ENCODE data around the gene RIPPLY3.
"Not testable (repeated sequence)": the region's sequence is repeated elsewhere in the genome, so short reads cannot be mapped to it uniquely, and the experiment has no call there.

Gene RIPPLY3

DNA sequence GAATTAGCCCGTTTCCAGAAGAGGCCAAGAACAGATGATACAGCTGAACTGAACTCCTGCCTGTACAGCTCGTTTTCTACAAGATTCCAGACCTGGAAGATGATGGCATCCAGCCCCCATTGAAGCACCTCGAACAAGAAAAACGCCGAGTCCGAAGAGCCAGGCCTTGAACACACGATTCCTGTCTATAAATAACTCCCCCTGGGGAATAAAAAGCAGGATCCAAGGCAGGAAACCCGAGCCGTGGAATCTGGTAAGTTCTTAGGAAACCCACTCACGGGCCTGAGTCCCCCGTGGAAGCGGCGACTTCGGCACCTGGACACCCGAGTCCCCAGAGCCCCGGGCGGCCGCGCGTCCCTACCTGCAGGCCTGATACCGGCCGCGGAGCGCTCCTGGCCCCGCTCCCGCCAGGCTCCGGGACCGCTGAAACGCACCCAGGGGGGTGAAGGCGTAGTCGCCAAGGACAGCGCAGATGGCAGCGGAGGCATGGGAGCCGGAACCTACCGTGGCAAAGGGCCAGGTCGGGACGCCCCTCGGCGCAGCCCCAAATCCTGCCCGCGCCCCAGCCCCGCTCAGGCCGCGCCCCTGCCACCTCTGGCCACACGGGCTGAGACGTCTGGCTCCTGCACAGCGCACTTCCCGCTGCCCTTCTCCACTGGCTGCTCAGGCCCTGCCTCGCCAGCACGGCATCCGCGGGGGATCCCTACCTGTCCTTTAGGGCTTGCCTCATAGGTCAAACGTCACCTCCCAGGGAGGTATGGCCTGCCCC is 26.0 kb upstream of the RIPPLY3 start:
- no peak for DNase-seq (ENCODE audit: low read depth in 2 of 3, low spot score in 1 of 3)

DNA sequence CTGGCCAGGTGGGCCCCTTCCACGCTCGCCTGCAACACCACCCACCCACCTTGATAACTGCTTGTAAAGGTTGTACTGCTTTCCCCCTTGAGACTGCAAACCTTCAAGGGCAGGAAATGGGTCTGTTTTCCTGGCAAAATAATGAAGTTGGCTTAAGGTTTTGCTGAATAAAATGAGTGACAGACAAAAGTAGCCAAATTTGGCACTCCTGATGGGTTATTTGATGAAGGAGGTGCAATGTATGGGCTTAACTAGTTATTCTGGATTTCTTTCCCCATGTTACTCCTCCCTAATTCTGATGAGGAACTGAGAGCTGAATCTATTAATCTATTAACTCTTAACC is 25.5 kb upstream of the RIPPLY3 start:
- no peak for DNase-seq (ENCODE audit: low read depth in 2 of 3, low spot score in 1 of 3)

DNA sequence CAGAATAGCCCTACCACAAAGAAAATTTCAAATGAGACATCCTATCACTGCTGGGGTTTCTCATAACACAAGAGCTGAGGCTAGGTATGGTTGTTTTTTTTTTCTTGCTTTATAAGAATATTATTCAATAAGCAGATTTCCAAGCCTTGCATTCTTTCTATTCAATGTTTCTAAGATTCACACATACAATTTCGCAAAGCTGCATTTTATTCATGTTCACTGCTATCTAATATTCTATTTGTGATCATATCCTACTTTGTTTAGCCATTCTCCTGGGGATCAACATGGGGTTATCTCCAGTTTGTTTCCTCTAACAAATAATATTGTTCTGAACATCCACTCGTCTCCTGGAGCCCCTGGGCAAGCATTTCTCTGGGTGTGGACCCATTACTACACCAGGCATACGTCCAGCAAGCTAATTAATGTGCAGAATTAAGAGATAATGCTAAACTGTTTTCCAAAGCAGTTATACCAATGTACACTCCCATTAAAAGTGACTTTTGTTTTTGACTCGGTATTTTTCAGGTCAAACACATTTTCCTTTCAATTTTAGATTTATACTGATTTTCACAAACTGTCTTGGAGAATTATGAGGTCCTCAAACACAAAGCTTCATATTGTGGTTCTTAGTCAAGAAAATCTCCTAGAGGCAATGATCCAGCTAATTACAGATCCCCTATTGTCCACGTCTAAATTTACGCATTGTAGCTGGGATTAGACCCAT is 24.4 kb upstream of the RIPPLY3 start:
- no peak for DNase-seq (ENCODE audit: low read depth in 2 of 3, low spot score in 1 of 3)

DNA sequence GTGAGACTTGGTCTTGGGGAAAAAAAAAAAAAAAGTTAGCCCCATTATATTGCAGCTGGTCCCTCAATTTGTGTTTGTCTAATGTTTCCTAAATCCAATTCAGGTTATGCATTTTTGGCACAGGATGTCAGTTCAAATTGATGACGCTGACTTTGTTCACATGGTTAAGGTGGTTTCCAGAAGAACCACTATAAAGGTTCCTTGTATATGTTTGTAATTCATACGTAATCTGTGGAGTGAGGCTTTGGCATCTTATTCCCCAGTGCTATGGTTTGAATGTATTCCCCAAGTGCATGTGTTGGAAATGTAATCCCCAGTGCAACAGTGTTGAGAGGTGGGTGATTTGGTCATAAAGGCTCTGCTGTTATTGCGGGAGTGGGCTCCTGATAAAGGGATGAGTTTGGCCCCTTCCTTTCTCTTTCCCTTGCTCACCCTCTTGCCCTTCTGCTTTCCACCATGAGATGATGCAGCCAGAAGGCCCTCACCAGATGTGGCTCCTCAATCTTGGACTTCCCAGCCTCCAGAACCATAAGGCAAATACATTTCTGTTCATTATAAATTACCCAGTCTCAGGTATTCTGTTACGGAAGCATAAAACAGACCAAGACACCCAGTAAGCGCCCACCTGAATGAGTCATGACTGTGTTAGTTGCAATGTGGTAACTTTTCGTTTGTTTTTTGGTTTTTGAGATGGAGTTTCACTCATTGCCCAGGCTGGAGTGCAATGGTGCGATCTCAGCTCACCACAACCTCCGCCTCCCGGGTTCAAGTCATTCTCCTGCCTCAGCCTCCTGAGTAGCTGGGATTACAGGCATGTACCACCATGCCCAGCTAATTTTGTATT is 20.5 kb upstream of the RIPPLY3 start:
- DNase-seq (ENCODE audit: low read depth in 2 of 3, low spot score in 1 of 3), result no peak

DNA sequence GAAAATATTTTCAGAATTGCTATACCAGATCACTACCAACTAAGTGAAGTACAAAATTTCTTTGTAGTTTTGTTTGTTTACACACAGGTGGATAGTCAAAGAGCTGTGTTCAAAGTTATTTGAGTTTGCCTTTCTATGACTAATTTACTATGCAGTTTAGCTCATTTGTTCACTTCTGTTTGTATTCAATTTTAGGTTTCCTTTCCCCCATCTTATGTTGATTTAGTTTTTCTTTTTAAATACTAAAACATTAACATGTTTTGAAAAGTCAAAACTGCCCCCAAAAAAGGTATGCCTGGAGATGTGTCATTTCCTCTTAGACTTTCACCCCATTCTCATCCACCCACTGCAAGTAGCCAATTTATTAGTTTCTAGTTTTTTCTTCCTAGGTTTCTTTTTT is 18.7 kb upstream of the RIPPLY3 start:
- no peak for DNase-seq (ENCODE audit: low read depth in 2 of 3, low spot score in 1 of 3)

DNA sequence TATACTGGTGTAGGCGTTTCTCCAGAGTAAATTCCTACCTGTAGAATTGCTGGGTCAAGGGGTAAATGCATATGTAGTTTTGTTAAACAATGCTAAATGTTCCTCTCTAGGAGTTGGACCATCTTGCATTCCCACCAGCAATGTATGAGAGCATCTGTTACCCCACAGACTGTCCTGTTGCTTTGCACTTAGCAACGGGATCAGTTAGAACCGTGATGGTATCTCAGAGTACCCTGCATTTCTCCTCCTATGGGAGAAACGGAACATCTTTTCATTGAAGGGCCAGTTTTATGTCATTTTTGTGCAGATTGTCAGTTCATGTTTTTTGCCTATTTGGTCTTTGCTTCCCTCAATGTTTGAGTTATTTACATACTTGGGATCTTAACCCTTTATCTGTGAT is 18.0 kb upstream of the RIPPLY3 start:
- DNase-seq (ENCODE audit: low read depth in 2 of 3, low spot score in 1 of 3), result no peak

DNA sequence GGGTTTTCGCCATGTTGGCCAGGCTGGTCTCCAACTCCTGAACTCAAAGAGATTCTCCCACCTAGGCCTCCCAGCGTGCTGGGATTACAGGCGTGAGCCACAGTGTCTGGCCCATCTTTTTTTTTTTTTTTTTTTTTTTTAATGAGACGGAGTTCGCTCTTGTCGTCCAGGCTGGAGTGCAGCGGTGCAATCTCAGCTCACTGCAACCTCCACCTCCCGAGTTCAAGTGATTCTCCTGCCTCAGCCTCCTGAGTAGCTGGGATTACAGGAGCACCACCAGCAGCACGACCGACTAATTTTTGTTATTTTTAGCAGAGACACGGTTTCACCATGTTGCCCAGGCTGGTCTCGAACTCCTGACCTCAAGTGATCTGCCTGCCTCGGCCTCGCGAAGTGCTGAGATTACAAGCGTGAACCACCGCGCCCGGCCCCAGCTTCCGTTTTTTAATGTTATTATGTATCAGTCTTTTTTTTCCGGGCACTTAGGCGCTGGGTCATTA is 17.3 kb upstream of the RIPPLY3 start:
- DNase-seq (ENCODE audit: low read depth in 2 of 3, low spot score in 1 of 3), result not testable (repeated sequence)

DNA sequence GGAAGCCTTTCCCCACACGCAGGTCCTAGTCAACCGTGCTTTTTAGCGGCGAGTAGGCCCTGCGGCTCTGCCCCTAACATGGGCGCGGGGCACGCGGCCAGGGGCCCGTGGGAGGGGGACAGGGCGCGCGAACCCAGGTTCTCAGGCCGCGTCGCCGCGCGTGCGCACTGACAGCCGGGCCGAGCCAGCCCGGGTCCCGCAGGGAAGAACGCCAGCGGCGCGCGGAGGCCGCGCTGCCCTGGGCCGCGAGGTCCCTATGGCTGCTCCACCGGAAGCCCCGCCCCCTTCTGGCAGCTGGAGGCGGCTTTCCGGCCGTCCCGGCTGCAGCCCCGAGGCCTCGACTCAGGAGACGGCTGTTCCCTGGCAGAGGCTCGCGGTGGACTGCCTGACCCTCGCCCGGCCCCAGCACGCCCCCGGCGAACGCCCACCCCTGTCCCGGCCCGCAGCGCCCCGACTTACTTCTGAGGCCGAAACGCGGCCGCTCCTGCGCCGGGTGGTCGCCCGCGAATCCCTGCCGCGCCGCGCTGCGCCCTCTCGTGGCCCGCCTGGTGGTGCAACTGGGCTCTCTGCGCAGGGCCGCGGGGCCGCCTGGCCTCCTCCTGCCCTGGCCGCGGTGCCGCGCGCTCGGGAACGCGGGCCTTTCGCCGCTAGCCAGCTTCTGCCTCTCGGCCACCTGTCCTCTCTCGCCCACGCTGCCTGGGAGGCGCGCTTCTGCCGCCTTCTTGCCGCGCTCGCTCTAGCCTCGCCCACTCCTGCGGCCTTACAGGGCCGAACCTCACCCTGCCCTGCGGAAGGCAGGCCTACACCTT is 16.6 kb upstream of the RIPPLY3 start:
- peak; percentile 79 to 89 (median 80) for DNase-seq (ENCODE audit: low read depth in 2 of 3, low spot score in 1 of 3)

DNA sequence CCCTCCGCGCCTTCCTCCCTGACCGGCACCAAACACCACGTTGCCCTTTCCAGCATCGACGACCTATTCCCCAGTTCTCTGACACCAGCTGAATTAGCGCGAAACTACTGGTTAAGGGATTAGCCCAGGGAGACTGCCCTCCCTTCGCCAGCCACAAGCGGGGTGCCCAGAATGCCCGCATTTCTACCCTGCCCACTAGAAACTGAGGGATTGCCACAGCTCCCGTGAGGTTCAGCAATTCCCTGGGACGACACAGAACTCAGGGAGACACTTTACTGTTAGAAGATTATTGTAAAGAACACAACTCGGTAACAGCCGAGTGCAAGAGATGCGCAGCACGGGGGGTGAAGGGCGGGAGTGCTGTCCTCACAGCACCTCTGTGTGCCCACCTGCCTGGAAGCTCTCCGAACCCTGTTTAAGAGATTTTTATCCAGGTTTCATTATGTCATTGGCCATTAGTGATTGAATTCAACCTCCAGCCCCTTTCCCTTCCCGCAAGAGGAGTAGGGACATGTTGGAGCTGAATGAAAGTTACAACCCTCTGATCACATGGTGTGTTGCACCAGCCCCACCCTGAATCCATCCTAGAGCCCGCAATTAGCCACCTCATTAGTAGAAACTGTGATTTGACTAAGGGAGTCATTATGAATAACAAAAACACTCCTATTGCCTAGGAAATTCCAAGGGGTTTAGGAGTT is 15.8 kb upstream of the RIPPLY3 start:
- DNase-seq (ENCODE audit: low read depth in 2 of 3, low spot score in 1 of 3), result no peak

DNA sequence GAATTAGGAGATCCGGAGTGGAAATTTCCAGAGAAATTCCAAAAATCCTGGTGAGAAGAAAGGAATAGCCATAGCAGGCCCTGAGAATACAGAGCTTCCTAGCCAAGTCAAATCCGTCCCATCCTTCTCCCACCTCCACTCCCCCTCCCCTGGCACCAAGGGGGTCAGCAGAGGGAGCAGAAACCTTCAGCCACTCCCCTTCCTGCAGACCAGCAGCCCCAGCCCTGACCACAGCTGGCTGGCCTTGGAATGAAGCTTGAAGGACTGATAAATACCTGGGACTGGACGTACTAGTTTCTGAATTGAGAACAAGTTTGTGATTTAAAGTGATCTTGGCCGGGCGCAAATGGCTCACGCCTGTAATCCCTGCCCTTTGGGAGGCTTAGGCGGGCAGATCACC is 13.8 kb upstream of the RIPPLY3 start:
- no peak for DNase-seq (ENCODE audit: low read depth in 2 of 3, low spot score in 1 of 3)

DNA sequence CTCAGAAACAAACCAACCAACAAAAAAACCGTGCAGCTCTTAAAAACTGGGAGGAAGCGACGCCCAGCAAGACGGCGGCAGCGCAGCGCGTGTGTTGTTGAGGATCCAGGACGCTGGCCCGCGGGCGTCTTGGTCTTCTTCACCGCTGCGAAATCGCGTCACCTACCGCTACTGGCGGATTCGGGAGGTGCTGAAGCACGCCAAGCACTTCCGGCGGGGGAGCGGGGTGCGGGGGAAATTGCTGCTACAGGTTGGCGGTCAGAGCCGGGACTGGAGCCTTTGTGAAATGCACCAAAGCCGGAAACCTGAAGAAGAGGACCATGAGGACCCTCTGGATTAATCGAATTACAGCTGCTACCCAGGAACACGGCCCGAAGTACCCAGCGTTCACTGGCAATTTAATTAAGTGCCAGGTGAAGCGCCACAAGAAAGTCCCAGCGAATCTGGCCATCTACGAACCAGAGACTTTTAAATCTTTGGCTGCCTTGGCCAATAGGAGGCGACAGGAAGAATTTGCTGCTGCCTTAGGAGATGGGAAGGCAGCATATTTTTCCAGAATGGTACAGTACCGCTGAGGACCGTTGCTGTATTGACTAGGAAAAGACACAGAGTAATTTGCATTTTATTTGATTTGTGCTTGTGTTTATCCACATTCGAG is 11.9 kb upstream of the RIPPLY3 start:
- DNase-seq (ENCODE audit: low read depth in 2 of 3, low spot score in 1 of 3), result peak in 1 of 3 donors; percentile 24

DNA sequence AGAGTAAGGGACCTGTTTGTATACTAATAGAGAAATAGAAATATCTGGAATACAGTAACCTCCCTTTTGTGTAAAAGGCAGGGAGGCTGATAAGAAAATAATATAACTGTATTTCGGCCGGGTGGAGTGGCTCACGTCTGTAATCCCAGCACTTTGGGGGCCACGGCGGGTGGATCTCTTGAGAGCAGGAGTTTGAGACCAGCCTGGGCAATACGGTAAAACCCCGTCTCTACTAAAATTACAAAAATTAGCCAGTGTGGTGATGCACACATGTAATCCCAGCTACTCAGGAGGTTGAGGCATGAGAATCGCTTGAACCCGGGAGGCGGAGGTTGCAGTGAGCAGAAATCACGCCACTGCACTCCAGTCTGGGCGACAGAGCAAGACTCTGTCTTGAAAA is 11.2 kb upstream of the RIPPLY3 start:
- not testable (repeated sequence) for DNase-seq (ENCODE audit: low read depth in 2 of 3, low spot score in 1 of 3)

DNA sequence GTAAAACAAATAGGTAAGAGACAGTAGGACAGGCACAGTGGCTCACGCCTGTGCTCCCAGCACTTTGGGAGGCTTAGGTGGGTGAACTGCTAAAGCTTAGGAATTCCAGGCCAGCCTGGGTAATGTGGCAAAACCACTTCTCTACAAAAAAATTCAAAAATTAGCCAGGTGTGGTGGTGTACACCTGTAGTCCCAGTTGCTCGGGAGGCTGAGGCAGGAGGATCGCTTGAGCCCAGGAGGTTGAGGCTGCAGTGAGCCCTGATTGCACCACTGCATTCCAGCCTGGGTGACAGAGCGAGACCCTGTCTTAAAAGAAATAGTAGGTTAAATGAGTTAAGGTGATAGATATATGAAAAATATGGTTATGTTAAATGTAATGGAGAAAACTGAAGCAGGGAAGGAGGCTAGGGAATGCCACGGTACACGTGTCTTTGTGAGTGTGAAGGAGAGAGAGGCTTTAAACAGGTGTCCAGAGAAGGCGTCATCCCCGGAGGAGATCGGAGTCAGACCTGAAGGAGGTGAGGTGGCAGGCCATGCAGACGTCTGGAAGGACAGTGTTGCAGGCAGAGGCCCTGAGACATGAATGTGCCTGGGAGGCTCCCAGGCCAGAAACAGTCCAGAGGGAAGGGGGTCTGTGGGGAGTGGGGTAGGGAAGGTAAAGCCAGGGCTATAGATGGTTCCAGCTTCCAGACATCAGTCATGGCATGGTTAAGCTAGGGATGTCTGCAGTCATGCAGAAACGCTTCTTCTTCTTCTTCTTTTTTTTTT is 7.2 kb upstream of the RIPPLY3 start:
- DNase-seq (ENCODE audit: low read depth in 2 of 3, low spot score in 1 of 3), result no peak

DNA sequence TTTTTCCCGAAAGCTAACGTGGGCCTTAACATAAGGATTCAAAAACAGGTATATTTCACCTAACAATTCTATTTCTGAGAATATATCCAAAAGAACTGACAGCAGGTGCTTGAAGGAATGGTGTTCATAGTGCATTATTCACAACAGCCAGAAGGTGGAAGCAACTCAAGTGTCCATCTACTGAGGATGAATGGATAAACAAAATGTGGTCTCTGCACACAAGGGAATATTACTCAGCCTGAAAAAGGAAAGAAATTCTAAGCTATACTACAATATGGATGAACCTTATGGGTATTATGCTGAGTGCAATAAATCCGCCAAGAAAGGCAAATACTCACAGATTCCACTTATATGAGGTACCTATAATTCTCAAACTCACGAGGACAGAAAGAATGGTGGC is 6.1 kb upstream of the RIPPLY3 start:
- no peak for DNase-seq (ENCODE audit: low read depth in 2 of 3, low spot score in 1 of 3)

DNA sequence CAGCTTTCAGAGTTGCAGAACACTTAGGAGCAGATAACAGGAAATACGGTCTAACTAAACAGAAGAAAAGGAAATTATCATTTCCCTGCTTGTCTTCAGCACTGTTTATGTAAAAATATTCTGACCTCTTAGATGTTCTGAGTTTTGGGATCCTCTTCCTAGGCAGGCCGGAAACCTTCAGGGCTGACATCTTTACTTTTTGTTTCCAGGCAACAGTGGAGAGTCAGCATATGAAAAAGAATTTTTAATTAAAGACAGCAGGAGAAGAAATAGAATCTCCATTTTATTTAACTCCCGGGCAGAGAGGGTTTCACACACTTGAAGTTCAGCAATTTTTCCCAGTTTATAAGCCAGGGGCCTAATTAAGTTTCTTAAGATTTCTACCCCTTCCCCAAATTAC is 5.1 kb upstream of the RIPPLY3 start:
- no peak for DNase-seq (ENCODE audit: low read depth in 2 of 3, low spot score in 1 of 3)

DNA sequence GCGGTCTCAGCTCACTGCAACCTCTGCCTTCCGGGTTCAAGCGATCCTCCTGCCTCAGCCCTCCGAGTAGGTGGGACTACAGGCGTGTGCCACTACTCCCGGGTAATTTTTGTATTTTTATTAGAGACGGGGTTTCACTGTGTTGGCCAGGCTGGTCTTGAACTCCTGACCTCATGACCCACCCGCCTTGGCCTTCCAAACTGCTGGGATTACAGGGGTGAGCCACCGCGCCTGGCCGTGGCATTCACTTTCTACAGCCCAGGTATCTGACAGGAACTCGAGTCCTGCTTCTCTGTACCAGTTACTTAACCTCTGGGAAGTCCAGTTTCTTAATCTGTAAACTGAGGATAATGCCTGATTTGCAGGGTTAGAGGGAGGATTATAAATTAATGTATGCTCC is 3.7 kb upstream of the RIPPLY3 start:
- not testable (repeated sequence) for DNase-seq (ENCODE audit: low read depth in 2 of 3, low spot score in 1 of 3)

DNA sequence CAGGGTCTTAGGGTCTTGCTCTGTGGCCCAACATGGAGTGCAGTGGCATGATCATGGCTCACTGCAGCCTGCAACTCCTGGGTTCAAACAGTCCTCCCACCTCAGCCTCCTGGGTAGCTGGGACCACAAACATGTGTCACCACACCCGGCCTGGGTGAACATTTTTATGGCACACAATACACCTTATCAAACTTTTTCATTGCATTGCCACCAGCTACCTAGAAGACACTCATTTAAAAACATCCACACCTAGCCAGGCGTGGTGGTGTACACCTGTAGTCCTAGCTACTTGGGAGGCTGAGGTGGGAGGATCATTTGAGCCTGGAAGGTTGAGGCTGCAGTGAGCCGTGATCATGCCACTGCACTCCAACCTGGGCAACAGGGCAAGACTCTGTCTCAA is 2.6 kb upstream of the RIPPLY3 start:
- DNase-seq (ENCODE audit: low read depth in 2 of 3, low spot score in 1 of 3), result not testable (repeated sequence)

DNA sequence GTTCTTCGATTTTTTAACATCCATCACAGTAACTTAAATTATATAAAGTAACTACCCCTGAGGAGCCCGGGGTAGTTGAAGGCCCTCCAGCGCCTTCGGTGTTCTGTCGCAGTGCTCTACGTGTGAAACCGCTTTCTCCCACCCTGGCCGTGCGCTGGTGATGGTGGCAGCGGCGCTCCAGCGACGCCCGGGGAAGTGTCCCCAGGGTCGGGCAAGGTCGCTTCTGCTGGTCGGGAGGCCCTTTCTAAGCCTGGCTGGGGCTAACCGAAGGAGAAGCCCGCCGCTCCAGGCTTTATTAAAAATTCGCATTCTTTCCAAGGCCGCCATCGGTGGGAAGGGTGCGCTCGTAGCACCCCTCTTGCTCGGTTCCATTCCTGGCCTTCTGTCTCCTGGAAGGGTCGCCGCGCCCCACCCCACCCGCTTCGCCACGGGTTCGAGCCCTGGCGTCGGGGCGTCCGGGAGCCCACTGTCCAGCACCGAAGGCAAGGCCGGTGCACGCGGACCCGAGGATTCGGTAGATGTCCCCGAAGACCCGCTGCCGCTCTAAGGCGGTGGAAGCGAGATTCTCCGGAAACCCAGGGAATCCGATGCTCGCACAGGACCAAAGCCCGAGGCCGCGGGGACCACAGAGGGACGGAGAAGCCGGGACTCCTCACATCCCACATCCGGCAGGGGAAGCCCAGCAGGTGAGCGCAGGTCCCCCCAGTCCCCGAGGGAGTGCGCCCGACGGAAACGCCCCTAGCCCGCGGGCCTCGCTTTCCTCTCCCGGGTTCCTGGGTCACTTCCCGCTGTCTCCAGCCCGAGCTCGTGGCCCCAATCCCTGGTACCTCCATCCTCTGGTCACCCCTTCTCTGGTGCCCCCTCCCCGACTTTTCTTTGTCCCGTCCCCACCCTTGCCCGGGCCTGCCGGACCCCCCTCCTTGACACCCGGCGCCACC is 685 bp upstream of the RIPPLY3 start:
- DNase-seq (ENCODE audit: low read depth in 2 of 3, low spot score in 1 of 3), result no peak
